HS-5 (cell line): ENCODE results near the gene ZER1.
"Not testable (repeated sequence)": the region's sequence is repeated elsewhere in the genome, so short reads cannot be mapped to it uniquely, and the experiment has no call there.

ENCODE experiments used
- DNase-seq: peaks from one replicate; pipeline ENCODE4 v3.0.0-alpha.2; 2012; ENCODE audit warnings: low read depth

Gene ZER1

DNA sequence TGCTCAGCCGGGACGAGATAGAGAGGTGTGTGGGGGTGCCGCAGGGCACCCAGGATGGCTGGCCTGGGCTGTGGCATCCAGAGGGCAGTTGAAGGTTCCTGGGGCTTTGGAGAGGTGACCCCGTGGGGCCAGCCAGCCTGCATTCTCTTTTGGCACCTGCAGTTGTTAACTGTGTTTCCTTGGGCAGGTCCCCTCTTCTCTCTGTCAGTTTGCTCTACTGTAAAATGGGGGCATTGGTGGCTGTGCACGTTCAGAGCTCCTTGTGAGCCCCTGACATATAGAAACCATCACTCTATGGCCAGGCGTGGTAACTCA lies 56.3 kb downstream of the ZER1 start:
- DNase-seq, result no peak

DNA sequence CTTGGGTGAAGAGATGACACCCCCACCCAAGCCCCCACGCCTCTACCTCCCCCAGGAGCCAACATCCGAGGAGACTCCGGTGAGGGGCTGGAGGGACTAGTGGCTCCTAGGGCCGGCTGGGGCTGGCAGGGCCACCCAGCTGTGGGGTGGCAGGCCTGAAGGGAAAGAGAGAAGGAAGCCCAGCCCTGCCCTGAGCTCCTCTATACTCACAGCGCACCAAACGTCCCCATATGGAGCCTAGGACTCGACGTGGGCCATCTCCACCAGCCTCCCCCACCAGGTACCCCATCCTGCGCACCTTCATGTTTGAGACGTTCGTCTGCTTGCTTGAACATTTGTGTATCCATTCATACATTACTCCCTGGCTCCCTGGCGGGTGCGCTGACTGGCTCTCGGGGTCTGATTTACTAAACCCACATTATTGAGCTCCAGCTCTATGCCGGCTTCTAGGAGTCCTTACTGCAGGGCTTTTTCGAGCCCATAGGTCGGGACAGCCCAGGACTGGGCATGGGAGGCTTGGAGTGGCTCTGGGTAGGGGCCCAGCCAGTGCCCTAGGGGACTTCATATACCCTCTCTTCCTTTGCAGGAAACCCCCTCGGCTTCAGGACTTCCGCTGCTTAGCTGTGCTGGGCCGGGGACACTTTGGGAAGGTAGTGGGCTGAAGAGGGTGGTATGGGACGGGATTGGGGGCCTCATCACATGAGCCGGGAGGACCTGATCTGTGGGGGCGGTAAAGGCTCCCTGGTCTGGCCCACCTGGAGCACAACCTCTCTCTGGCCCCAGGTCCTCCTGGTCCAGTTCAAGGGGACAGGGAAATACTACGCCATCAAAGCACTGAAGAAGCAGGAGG lies 56.9 kb downstream of the ZER1 start:
- no peak for DNase-seq

DNA sequence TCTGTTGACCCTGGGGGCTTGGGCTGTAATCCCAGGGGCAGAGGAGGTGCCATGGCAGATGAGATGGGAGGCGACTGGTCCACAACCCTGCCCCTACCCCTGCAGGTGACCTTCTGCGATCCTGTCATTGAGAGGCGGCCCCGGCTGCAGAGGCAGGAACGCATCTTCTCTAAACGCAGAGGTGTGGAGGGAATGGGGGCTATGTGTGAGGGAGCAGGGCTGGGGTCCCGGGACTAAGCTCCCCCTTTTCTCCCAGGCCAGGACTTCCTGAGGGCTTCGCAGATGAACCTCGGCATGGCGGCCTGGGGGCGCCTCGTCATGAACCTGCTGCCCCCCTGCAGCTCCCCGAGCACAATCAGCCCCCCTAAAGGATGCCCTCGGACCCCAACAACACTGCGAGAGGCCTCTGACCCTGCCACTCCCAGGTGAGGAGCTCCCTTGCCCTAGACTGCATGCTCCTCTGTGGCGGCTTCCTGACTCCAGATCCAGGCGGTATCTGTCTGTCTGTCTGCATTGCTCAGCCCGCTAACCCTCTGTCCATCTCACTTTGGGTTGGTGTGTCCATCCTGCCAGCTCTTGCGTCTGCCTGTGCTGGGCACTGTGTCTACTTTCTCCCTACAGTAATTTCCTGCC lies 57.7 kb downstream of the ZER1 start:
- DNase-seq, result no peak

DNA sequence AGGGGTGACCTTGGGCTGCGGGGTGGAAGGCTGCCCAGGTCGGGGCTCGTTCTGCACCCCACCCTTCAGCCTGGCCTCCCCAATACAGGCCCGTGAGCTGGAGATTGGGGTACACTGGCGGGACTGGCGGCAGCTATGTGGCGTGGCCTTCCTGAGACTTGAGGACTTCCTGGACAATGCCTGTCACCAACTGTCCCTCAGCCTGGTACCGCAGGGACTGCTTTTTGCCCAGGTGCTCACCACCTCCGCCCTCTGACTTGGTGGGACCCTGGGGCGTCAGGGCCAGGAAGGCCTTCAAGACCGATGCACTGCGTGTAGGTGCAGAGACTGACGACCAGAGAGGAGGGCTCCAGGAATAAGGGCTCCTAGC lies 58.3 kb downstream of the ZER1 start:
- DNase-seq, result no peak

DNA sequence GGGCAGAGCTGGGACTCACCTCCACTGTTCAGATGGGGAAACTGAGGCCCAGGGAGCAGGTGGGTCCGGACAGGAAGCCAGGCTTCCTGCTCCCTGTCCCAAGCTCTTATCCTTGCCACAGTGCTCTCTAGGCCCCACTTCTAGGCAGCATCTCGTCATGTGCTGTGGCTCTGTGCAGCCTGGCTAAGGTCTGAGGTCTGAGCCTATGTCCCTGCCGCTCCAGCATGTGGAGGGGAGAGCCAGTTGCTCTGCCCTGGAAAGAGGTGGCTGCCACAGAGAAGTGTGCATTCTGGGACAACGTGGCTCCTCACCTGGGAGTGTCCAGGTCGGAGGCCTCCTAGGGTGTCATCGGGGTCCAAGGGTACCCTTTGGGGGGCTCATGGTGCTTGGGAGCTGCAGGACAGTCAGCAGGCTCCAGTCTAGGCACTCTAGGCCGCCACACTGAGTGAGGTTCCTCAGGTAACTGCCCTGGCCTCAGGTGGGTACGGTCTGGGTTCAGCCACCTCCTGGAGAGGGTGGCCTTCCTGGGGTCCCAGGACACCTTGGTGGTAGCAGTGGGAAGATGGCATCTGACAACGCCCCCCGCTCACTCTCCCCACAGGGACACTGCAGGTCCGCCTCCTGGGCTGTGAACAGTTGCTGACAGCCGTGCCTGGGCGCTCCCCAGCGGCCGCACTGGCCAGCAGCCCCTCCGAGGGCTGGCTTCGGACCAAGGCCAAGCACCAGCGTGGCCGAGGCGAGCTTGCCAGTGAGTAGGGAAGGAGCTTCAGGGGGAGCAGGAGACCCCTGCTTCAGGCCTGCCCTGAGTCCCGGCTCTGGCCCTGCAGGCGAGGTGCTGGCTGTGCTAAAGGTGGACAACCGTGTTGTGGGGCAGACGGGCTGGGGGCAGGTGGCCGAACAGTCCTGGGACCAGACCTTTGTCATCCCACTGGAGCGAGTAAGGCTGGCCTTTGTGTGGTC lies 59.0 kb downstream of the ZER1 start:
- DNase-seq, result no peak

DNA sequence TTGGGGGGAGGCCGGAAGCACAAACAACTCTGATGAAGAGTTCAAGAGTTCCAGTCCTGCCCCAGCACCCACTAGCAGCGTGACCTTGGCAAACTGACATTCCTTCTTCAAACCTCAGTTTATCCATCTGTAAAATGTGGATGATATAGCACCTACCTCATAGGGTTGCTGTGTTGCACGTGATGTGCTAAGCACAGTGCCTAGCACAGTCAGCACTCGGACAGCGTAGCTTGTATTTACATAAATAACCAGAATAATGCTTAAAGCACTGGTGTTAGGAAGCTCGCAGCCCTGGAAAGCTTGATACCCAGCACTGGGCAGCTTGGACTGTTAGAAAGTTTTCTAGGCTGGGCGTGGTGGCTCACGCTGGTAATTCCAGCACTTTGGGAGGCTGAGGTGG lies 64.3 kb downstream of the ZER1 start:
- DNase-seq, result no peak

DNA sequence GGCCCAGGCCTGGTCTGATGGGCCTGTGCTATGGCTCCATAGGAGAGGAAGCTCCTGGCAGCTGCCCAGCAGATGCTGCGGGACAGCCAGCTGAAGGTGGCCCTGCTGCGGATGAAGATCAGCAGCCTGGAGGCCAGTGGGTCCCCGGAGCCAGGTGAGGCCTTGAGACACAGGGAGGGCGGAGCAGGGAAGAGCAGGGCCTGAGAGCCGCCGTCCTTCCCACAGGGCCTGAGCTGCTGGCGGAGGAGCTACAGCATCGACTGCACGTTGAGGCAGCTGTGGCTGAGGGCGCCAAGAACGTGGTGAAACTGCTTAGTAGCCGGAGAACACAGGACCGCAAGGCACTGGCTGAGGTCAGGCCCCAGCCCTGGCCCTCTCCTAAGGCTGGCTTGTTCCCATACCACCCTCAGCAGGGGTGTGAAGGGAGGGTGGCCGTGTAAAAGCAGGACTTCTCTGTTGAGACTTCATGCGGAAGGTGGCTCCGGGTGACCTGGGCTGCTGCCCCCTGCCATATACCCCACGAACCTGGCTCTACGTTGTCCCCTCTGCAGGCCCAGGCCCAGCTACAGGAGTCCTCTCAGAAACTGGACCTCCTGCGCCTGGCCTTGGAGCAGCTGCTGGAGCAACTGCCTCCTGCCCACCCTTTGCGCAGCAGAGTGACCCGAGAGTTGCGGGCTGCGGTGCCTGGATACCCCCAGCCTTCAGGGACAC lies 64.9 kb downstream of the ZER1 start:
- DNase-seq, result no peak

DNA sequence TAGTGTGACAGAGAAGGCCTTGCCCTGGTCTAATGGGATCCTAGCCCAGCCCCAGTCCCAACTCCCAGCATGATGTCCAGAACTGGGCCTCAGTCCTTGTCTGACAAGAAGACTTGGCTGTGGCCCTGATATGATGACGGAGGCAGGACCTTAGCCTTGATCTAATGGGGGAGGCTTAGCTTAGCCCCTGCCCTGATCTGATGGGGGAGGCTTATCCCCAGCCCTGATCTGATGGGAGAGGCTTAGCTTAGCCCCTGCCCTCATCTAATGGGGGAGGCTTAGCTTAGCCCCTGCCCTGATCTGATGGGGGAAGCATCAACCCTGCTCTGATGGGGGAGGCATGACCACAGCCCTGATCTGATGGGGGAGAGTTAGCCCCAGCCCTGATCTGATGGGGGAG lies 65.7 kb downstream of the ZER1 start:
- no peak for DNase-seq

DNA sequence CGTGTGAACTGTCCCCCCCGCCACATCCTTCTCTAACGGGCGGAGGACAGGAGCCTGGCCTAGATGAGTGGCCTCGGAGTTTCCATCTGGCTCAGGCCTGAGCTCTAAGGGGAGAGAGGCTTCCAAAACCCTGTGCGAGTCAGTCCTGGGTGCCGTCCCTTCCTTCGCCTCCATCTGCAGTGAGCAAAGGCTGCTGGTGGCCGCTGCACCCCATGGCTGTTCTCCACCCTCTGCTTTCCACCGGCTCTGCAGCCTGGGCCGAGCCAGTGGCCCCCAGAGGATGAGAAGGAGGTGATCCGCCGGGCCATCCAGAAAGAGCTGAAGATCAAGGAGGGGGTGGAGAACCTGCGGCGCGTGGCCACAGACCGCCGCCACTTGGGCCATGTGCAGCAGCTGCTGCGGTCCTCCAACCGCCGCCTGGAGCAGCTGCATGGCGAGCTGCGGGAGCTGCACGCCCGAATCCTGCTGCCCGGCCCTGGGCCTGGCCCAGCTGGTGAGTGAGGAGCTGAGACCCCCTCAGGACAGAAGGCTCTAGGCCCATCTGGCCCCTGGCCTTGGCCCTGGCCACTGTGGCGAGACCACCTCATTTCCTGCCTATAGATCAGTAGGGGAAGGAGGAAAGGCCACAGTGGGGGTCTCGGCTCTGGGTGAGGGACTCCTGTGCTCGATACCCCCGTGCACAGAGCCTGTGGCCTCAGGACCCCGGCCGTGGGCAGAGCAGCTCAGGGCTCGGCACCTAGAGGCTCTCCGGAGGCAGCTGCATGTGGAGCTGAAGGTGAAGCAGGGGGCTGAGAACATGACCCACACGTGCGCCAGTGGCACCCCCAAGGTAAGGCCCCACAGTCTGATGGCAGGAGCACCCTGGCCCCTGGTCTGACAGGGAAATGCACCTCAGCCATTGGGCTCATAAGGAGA lies 66.4 kb downstream of the ZER1 start:
- DNase-seq, result no peak

DNA sequence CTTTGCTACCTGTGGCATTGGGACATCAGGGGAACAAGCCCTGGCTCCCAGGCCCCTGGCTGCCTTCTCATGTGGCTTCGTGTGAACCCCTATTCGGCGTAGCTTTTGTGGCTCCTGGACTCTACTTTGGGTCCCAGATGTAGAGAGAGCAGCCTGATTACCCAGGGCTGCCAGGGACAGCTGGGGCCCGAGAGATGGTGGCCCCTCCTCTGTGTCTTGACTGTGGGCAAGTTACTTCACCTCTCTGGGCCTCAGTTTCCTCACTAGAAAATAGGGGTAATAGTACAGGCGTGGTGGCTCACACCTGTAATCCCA lies 67.4 kb downstream of the ZER1 start:
- no peak for DNase-seq

DNA sequence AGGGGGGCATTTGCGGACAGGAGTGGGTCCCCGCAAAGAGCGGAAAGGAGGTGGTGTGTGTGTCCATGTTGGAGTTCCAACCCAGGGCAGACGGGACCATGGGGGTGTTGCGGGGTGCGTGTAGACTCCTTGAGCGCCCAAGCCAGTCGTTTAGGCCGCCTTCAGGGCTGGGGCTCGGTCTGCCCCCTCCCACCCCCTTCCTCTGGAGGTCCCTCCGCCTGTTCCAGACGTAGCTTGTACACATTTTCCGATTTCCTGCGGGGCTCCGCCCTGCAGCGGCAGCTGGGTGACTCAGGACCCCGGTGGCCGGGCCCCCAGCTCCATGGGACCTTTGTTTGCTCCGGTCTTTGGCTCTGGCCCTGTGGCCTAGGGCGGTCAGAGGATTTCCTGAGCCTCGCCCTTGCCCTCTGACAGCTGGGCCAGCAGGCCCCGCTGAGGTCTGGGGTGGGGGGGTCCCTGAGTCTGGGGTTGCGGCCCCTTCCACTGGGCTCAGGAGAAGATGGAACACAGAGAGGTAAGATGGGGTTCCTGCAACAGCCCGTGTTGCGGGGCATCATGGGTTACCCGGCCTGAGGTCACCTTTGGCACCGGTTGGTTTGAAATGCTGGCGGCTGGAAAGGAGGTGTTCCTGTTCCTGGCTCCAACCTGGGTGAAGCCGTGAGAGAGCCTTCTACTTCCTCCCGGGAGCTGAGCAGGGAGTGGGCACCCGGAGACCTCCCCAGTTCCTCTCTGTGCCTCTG lies 67.9 kb downstream of the ZER1 start:
- no peak for DNase-seq

DNA sequence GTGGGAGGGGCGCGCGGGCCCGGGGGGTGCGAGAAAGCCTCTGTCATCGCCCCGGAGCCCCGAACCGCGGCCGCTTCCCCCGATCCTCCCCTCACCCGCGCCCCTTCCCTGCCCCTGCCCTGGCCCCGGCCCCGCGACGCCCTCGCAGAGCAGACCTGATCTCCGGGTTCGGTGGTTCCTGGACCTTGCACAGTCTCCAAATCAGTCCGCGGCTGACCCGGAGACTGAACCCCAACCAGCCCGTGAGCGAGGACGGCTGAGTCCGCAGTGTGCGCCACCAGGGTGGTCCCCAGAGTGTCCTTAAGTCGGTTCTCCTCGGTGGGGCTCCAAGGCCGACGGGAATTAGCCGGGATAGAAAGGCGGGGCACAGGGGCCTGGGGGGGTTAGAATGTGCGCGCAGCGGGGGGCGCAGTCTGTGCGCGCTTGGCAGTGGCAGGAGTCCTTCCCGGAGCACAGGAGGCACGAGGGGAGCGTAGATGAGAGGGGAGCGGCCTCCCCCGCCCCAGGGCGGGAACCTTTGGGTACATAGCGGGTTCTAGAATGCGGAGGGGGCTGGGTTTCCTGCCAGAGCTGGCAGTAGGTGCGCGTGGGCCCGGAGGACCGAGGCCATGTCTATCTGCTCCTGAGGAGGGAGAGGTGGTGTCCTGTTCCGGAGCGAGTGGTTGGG lies 68.6 kb downstream of the ZER1 start:
- no peak for DNase-seq

DNA sequence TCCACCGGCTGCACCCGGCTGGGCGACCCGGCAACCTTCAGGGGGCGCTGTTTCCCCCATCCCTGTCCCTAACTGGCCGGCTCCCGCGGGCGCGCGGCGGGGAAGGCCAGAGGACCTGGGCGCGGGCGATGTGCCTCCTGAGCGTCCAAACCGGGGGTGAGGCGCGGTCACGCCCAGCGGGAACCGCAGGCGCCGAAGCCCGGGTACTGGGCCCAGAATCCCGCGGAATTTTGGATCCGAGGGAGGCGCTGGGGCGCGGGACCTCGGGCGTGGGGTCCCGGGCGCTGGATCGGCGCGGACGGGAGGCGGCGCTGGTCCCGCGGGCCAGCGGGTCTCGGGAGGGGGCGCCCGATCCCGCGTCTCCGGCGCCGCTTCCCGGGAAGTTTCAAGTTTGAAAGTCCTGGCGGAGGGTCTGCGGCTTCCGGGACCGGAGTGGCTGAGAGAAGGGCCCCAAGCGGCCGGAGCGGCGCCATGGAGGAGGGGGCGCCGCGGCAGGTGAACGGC lies 69.2 kb downstream of the ZER1 start, which contains the start of gene PKN3:
TSS of gene PKN3 (plus strand) at position 59 of the 504 bp plus-strand sequence. CDS start at position 472, 413 bp downstream.
- no peak for DNase-seq

DNA sequence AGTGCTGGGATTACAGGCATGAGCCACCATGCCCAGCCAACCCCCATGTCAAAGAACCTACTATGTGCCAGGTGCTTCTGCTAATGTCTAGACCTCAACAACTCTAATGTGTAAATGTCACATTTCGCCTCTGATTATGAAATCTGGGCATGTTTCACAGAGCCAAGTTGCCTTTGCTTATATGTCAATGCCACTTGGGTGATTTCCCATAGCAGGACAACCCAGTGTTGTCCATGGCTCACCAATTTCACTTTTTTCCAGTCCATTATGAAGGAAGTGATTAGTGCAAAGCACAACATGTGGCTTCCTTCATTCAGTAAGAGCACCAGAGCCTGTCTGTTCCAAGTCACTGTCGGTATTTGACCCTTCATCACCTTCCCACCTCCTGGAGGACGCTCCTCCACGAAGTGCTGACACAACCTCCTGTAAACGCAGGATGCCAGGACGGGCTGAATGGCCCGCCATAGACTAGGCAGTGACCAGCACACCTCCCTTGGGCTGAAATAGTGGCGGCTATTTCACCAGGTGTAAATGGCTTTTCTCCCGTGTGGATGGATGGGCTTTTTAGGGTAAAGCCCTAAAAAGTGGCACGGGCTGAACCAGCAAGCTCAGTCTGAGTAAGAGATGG lies 70.4 kb downstream of the ZER1 start:
- no peak for DNase-seq

DNA sequence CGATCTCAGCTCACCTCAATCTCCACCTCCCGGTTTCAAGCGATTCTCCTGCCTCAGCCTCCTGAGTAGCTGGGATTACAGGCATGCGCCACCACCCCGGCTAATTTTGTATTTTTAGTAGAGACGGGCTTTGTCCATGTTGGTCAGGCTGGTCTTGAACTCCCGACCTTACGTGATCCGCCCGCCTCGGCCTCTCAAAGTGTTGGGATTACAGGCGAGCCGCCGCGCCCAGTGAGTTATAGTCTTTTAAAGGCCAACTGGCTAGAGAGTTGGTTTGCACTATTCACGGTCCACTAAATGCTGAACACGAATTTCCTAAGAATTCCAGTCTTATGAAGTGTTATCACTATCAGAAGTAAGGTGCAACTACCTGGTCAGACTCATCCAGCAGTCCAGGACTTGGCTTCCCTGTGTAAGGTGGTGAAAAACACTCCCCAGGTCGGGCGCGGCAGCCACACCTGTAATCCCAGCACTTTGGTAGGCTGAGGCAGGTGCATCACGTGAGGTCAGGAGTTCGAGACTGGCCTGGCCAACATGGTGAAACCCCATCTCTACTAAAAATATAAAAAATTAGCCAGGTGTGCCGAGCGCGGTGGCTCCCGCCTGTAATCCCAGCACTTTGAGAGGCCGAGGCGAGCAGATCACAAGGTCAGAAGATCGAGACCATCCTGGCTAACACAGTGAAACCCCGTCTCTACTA lies 72.5 kb downstream of the ZER1 start:
- not testable (repeated sequence) for DNase-seq

DNA sequence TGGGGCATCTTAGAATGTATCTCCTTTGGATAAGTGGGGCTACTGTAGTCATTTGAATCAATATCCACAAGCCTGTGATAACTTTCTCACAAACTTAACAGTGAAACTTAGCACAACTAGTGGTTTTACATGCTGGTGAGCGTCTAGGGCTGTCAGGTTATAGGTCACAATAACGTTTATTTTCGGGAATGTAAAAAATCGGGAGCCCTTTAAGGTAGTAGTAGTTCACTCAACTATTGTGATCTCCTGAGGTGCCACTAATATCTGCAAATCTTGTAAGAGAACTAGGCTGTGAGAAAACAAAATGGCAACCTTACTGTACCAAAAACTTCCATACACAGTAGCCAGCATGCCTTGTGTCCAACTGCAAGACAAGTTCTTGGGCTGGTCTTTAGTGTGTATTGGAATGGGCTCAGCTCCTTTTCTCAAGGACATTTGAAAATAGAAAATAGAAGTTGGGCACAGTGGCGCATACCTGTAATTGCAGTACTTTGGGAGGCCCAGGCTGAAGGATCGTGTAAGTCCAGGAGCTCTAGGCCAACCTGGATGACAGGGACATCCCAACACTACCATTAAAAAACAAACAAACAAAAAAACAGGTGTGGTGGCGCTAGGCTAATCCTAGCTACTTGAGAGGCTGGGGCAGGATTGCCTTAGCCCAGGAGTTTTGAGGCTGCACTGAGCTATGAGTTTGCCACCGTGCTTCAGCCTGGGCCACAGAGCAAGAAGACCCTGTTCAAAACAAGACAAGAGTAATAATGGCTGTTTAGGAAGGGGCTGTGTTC lies 74.6 kb downstream of the ZER1 start:
- DNase-seq, result no peak

DNA sequence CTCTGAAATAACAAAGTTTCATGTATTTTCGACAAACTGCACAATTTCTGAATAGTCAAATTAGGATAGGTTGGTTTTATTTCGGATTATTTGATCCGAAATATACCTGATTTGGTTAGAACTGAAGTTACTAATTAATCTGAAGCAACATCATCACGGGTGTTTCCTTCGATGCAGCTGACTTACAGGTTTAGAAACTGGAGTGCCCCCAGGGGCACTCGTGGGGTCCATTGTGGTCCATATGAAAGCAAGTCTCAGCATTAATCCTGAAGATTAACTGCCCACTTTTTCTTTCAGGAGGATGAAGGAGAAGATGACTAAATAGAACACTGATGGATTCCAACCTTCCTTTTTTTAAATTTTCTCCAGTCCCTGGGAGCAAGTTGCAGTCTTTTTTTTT lies 77.4 kb downstream of the ZER1 start:
- no peak for DNase-seq

DNA sequence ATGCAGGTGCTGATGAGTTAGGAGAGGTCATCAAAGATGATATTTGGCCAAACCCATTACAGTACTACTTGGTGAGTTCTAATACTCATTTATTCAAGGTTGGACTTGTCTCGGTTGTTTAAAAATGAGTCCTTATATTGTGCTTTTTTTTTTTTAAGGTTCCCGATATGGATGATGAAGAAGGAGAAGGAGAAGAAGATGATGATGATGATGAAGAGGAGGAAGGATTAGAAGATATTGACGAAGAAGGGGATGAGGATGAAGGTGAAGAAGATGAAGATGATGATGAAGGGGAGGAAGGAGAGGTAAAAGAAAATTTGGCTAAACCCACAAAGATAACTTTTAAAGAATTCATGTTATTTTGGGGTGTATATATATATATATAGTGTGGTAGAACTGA lies 78.0 kb downstream of the ZER1 start:
- not testable (repeated sequence) for DNase-seq
